Type B pancreatic cell (in vitro differentiated cells): ENCODE data around the gene CCDC12. TPM values are rescaled to one million over a fixed set of nuclear protein-coding genes. Genes with fewer than 3 reads are reported as not detected.

Experiments
- DNase-seq: peaks from one replicate; pipeline ENCODE4 v3.0.0; 2021; ENCODE audit warnings: mixed read lengths; ENCODE audit not compliant: unreplicated experiment; ENCODE audit errors: extremely low spot score
- H3K27ac Mint-ChIP-seq: 2 replicates; pipeline ENCODE4 v1.8.0; 2021; ENCODE audit warnings: mild to moderate bottlenecking, mixed read lengths
- H3K27me3 Mint-ChIP-seq: 2 replicates; pipeline ENCODE4 v1.8.0; 2021; ENCODE audit warnings: mixed read lengths
- H3K36me3 Mint-ChIP-seq: 2 replicates; pipeline ENCODE4 v1.8.0; 2021; ENCODE audit warnings: mixed read lengths
- H3K4me1 Mint-ChIP-seq: one replicate; pipeline ENCODE4 v1.8.0; 2021; ENCODE audit warnings: mixed read lengths; ENCODE audit not compliant: unreplicated experiment
- H3K4me3 Mint-ChIP-seq: 2 replicates; pipeline ENCODE4 v1.8.0; 2021; ENCODE audit warnings: mild to moderate bottlenecking, mixed read lengths
- H3K9me3 Mint-ChIP-seq: 2 replicates; pipeline ENCODE4 v1.8.0; 2021; ENCODE audit warnings: mixed read lengths
- total RNA-seq: library from RNA; stranded (reverse); gene quantifications from 2 replicates; pipeline ENCODE4 v1.2.1, GENCODE V29; 2021; ENCODE audit warnings: low replicate concordance
- TF ChIP-seq, protein P1 (sequence below): fragments of 200-600 bp; sonication (generic); conservative IDR thresholded peaks from 2 replicates; pipeline ENCODE4 v1.5.0; 2021; ENCODE audit warnings: antibody characterized with exemption, mild to moderate bottlenecking

Gene CCDC12
- total RNA-seq, 1 donor from 2014 or later, result 46.7 TPM

DNA sequence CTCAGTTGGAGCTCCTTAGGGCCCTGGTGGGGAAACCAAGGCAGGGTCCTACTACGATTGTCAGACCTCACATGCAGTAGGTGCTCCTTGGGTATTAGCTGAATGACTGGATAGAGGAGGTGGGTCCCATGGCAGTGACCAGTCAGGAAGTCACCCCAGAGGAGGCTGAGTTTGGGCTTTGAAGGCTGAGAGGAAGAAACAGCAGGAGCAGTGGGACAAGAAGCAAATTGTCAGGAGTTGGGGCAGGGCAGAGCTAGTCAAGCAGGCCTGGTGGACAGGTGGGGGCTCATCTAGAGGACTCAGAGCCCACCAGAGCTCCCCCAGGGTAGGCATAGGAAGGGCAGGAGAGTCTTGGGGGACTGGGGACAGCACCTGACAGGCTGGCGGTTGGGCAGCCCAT, 6.0 kb upstream of the CCDC12 start:
- H3K27ac Mint-ChIP-seq, result peak overlapping the region; percentile 94
- no peaks in the 10 kb centered on the region for H3K27me3 Mint-ChIP-seq
- H3K9me3 Mint-ChIP-seq, result no peaks in the 10 kb centered on the region
- H3K4me1 Mint-ChIP-seq, result peaks cover 26% of the 10 kb centered on the region
- no peak for DNase-seq
- peaks cover 5% of the 10 kb centered on the region for H3K36me3 Mint-ChIP-seq
- peak overlapping the region; percentile 81 for H3K4me3 Mint-ChIP-seq
- TF ChIP-seq, protein P1, sequence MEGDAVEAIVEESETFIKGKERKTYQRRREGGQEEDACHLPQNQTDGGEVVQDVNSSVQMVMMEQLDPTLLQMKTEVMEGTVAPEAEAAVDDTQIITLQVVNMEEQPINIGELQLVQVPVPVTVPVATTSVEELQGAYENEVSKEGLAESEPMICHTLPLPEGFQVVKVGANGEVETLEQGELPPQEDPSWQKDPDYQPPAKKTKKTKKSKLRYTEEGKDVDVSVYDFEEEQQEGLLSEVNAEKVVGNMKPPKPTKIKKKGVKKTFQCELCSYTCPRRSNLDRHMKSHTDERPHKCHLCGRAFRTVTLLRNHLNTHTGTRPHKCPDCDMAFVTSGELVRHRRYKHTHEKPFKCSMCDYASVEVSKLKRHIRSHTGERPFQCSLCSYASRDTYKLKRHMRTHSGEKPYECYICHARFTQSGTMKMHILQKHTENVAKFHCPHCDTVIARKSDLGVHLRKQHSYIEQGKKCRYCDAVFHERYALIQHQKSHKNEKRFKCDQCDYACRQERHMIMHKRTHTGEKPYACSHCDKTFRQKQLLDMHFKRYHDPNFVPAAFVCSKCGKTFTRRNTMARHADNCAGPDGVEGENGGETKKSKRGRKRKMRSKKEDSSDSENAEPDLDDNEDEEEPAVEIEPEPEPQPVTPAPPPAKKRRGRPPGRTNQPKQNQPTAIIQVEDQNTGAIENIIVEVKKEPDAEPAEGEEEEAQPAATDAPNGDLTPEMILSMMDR, result no peak

DNA sequence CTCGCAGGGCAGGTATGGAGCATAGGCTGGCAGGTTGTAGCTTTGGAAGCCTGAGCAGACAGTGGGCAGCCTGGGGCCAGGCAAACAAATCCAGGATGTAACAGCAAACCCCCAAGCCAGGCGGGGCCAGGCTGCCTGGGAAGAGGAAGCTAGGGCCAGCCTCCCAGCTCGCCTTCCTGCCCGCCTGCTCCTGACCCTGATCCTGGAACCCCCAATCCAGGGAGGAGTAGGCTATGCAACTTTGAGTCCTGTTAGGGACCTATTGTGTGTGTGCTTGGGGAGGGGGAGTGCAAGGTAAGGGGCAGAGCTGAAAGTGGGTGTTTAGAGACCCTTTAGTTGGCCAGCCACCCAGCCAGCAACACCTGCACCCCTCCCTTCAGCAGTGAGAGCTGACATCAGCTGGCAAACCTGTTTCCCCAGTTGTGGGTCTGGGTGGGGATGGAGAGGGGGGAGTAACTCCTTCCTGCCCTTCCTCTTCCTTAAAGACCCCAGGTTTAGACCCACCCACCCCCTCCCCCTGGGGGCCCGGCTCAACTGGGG, 5.5 kb upstream of the CCDC12 start:
- peak overlapping the region; percentile 89 for H3K27ac Mint-ChIP-seq
- no peaks in the 10 kb centered on the region for H3K27me3 Mint-ChIP-seq
- H3K9me3 Mint-ChIP-seq, result no peaks in the 10 kb centered on the region
- H3K4me3 Mint-ChIP-seq, result peak overlapping the region; percentile 83
- H3K4me1 Mint-ChIP-seq, result peaks cover 26% of the 10 kb centered on the region
- peaks cover 5% of the 10 kb centered on the region for H3K36me3 Mint-ChIP-seq
- TF ChIP-seq, protein P1, result no peak
- no peak for DNase-seq

DNA sequence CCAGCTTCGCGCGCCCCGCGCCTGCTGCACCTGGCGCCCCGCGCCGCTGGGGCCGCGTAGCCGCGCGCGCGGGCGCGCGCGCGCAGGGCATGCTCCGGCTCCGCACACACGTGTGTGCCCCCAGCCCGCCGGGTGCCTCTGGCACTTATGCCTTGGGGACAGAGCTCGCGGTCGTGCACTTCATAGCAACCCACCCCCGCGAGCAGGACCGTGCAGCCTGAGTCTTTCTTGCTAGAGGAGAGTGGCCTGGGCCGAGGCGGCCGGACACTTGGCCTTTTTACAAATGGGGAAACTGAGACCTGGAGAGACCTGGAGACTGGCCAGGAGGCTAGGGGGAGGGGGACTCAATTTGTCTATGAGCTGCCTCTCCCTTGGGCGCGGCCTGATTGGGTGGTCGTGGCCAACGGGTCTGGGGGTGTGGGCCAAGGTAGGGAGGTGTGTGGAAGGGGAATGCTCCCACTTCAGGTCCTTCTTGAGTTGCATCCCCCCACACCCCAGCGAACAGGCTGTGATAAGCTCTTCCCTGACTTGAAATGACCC, 3.5 kb upstream of the CCDC12 start:
- DNase-seq, result no peak
- no peak overlapping the region for H3K27ac Mint-ChIP-seq
- no peaks in the 10 kb centered on the region for H3K36me3 Mint-ChIP-seq

DNA sequence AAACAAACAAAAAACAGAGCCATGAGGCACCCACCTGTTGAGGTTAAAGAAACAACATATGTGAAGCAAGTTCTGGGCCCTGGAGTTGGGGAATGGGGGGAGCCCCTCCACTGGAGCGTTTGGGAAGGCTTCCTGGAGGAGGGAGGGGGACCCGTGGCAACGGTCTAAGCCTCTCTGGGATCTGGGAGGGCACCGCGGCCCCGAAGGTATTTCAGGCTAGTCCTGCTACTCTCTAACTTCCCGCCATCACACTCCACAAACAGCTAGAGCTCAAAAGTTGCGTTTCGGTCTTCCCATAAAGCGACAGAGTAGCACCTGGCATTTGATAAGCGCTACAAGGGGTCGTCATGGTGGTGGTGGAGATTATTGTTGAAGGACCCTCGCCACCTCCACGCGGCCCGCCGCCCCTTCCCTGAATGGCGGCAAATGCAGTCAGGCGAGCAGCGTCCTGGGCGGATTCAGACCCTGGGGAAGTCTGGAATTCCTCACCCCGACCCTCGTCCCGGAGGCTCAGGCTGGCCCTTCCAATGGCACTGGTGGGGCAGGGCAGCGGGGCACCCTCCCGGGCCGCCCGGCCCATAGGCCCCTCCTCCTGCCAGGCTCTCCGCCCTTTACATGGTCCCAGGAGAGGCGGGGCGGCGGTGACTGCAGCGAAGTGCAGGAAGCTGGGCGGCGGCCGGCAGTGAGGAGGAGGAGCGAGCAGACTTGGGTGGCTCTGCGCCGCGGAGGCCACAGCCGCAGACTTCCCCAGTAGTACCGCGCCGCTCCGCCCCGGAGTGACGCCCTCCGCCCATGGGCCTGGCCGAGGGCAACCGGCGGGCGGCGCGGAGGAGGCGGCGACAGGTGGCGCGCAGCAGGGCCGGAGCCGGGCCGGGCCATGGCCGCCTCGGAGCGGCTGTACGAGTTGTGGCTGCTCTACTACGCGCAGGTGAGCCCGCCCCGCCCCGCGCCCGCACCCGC, 2.7 kb upstream of the CCDC12 start, which contains the start of gene NBEAL2:
Gene NBEAL2 (plus strand): TSS at position 682 of the 960 bp plus-strand sequence. CDS start 196 bp downstream, at position 878.
- Mint-ChIP-seq H3K36me3 (peaks cover 7% of the 10 kb centered on the region), H3K27me3 (no peaks in the 10 kb centered on the region), H3K4me3 (peak within 1 kb of the TSS; percentile 89), H3K9me3 (no peaks in the 10 kb centered on the region), H3K27ac (peak within 1 kb of the TSS; percentile 92), H3K4me1 (peaks cover 17% of the 10 kb centered on the region)
- DNase-seq, result peak; percentile 90
- TF ChIP-seq, protein P1, result peak; percentile 24

More for the DNA sequence above, 3.5 kb upstream of the CCDC12 start:
- Mint-ChIP-seq H3K4me3 (peak overlapping the region; percentile 86), H3K27me3 (no peaks in the 10 kb centered on the region), H3K4me1 (peaks cover 16% of the 10 kb centered on the region), H3K9me3 (no peaks in the 10 kb centered on the region)
- TF ChIP-seq, protein P1, result no peak

DNA sequence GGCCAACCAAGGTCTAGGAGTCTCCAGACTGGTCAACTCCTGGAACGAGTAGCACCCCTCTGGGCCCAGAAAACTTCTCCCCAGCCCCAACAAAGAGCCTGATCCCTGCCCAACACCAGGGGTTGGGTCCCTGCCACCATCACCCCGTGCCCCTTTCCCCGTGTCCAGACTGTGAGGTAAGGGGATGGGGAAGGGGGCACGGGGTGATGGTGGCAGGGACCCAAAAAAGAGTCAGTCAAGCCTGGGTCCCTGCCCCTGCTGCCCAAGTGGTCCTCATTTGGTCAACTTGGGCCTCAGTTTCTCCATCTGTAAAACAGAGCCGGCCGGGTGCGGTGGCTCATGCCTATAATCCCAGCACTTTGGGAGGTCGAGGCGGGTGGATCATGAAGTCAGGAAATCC, 1.8 kb upstream of the CCDC12 start:
- DNase-seq, result no peak
- H3K4me1 Mint-ChIP-seq, result peaks cover 24% of the 10 kb centered on the region
- peak overlapping the region; percentile 99 for H3K4me3 Mint-ChIP-seq
- H3K27me3 Mint-ChIP-seq, result no peaks in the 10 kb centered on the region
- H3K36me3 Mint-ChIP-seq, result peaks cover 7% of the 10 kb centered on the region
- H3K27ac Mint-ChIP-seq, result peak overlapping the region; percentile 99
- TF ChIP-seq, protein P1, result no peak
- no peaks in the 10 kb centered on the region for H3K9me3 Mint-ChIP-seq
